ENCODE measurements around the gene PRAMEF20.

DNA sequence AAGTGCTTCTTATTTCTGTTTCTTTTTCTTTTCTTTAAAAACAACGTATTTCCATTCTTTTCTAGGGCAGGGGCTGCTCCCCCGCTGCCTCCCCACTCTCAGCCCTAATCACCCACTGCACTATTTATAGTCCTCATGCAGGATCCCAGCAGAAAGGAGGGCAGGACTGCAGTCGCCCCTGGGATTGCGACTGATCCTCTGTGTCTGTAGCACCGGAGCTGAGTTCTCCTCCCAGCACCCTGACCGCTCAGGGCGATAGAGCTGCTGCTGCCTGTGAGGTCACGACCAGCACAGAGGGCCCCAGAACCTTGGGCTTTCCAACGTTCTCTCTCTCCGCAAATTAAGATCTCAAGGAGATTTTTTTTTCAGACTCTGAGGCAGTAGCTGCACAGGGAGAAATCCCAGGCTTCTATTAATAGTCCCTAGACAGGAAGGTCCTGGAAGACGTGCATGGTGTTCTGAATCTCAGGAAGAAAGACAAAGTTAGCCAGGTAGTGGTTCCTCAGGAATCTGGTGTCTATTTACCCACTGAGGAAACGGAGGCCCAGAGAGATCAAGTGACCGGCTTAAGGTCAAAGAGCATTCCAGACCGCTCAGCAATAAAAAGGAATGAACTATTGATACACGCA, 46.8 kb downstream of the PRAMEF20 start:
- TF ChIP-seq TCF3 (IDR thresholded peaks at IDR 0.05; ENCODE audit: borderline replicate concordance, insufficient read depth, low read depth, low read length) (no peak), EP300 (IDR thresholded peaks at IDR 0.05; ENCODE audit: borderline replicate concordance in 1 of 2, control insufficient read depth in 1 of 2, low read depth in 2 of 2, low read length in 2 of 2) (no peak), ZZZ3 (IDR thresholded peaks at IDR 0.05; ENCODE audit: control insufficient read depth, insufficient read length, low read depth) (no peak), NBN (IDR thresholded peaks at IDR 0.05) (no peak), TBL1XR1 (IDR thresholded peaks at IDR 0.05; ENCODE audit: low read depth, low read length) (no peak), NFIC (IDR thresholded peaks at IDR 0.05; ENCODE audit: low read depth, low read length) (no peak), MXI1 (IDR thresholded peaks at IDR 0.05; ENCODE audit: low read depth, low read length) (no peak), CHD1 (IDR thresholded peaks at IDR 0.05; ENCODE audit: low read depth, low read length) (no peak), CBFB (IDR thresholded peaks at IDR 0.05; ENCODE audit: low read depth) (no peak), SUPT20H (IDR thresholded peaks at IDR 0.05; ENCODE audit: borderline replicate concordance, control insufficient read depth, low read depth, low read length) (no peak), ZNF384 (IDR thresholded peaks at IDR 0.05; ENCODE audit: borderline replicate concordance, low read depth, low read length) (no peak), POLR2AphosphoS5 (IDR thresholded peaks at IDR 0.05; ENCODE audit: low read length) (no peak)
- TF ChIP-seq, protein P1, sequence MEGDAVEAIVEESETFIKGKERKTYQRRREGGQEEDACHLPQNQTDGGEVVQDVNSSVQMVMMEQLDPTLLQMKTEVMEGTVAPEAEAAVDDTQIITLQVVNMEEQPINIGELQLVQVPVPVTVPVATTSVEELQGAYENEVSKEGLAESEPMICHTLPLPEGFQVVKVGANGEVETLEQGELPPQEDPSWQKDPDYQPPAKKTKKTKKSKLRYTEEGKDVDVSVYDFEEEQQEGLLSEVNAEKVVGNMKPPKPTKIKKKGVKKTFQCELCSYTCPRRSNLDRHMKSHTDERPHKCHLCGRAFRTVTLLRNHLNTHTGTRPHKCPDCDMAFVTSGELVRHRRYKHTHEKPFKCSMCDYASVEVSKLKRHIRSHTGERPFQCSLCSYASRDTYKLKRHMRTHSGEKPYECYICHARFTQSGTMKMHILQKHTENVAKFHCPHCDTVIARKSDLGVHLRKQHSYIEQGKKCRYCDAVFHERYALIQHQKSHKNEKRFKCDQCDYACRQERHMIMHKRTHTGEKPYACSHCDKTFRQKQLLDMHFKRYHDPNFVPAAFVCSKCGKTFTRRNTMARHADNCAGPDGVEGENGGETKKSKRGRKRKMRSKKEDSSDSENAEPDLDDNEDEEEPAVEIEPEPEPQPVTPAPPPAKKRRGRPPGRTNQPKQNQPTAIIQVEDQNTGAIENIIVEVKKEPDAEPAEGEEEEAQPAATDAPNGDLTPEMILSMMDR (IDR thresholded peaks at IDR 0.05 in 2 of 3, conservative IDR thresholded peaks at IDR 0.05 in 1 of 3; ENCODE audit: control insufficient read depth in 2 of 3, extremely low read depth in 1 of 3, insufficient read depth in 1 of 3, low read depth in 3 of 3, low read length in 3 of 3), result no peak

Data from GM12878 (cell line).